HepG2 (cell line): Measurements from ENCODE around the gene RSKR. TPM values are rescaled to one million over a fixed set of nuclear protein-coding genes. Genes with fewer than 3 reads are reported as not detected.

Experiments
- CBX1 ChIP-seq: IDR thresholded peaks from one replicate; pipeline ENCODE4 v1.6.1; 2016; ENCODE audit warnings: antibody characterized with exemption, low read depth
- CENPX ChIP-seq: sonication (generic); formaldehyde crosslinking; IDR thresholded peaks from 2 replicates; pipeline ENCODE4 v1.9.0; 2021; ENCODE audit warnings: mild to moderate bottlenecking, missing genetic modification reagents, moderate library complexity
- FOSL2 ChIP-seq: sonication (generic); formaldehyde crosslinking; IDR thresholded peaks from 2 replicates; pipeline ENCODE4 v1.4.0; 2020; ENCODE audit warnings: missing genetic modification reagents
- HNF4A ChIP-seq: sonication (generic); formaldehyde crosslinking; IDR thresholded peaks from 2 replicates; pipeline ENCODE4 v1.4.0; 2020; ENCODE audit warnings: missing genetic modification reagents
- KLF12 ChIP-seq: sonication (generic); formaldehyde crosslinking; IDR thresholded peaks from 2 replicates; pipeline ENCODE4 v1.4.0; 2020; ENCODE audit warnings: missing genetic modification reagents, borderline replicate concordance
- NFKB2 ChIP-seq: sonication (generic); formaldehyde crosslinking; IDR thresholded peaks from 2 replicates; pipeline ENCODE4 v1.4.0; 2020; ENCODE audit warnings: missing genetic modification reagents, borderline replicate concordance
- RELA ChIP-seq: sonication (generic); formaldehyde crosslinking; IDR thresholded peaks from 2 replicates; pipeline ENCODE4 v1.4.0; 2020; ENCODE audit warnings: missing genetic modification reagents
- SMARCE1 ChIP-seq: fragments of 450-650 bp; IDR thresholded peaks from 2 replicates; pipeline ENCODE4 v1.6.1; 2017; ENCODE audit warnings: borderline replicate concordance
- TAF1 ChIP-seq: sonication (generic); formaldehyde crosslinking; IDR thresholded peaks from 2 replicates; pipeline ENCODE4 v1.4.0; 2020; ENCODE audit warnings: missing genetic modification reagents
- ZBTB34 ChIP-seq: sonication (generic); formaldehyde crosslinking; IDR thresholded peaks from 2 replicates; pipeline ENCODE4 v1.8.0; 2022; ENCODE audit warnings: mild to moderate bottlenecking, missing genetic modification reagents
- ZBTB8A ChIP-seq: sonication (generic); formaldehyde crosslinking; IDR thresholded peaks from 2 replicates; pipeline ENCODE4 v1.4.0; 2020; ENCODE audit warnings: mild to moderate bottlenecking, low read depth, missing genetic modification reagents, borderline replicate concordance
- ZFP36 ChIP-seq: fragments of 150-350 bp; IDR thresholded peaks from 2 replicates; pipeline ENCODE4 v1.6.1; 2018; ENCODE audit warnings: borderline replicate concordance, low read length, low read depth; ENCODE audit not compliant: partially characterized antibody
- ZHX1 ChIP-seq: sonication (generic); formaldehyde crosslinking; IDR thresholded peaks from 2 replicates; pipeline ENCODE4 v1.8.1; 2022; ENCODE audit warnings: low read depth, mild to moderate bottlenecking, missing genetic modification reagents
- ZHX2 ChIP-seq, 2 experiments: sonication (generic) in 1 of 2; formaldehyde crosslinking in 1 of 2; IDR thresholded peaks; 2 replicates each; pipeline versions ENCODE4 v1.6.1 to v1.9.0; 2014 to 2022; ENCODE audit warnings: antibody characterized with exemption in 1 of 2, borderline replicate concordance in 1 of 2, inconsistent platforms in 1 of 2, low read depth in 1 of 2, missing genetic modification reagents in 1 of 2
- ZMAT5 ChIP-seq: sonication (generic); formaldehyde crosslinking; IDR thresholded peaks from 2 replicates; pipeline ENCODE4 v1.5.0; 2020; ENCODE audit warnings: mild to moderate bottlenecking, low read depth, missing genetic modification reagents, borderline replicate concordance
- ZNF749 ChIP-seq: sonication (generic); formaldehyde crosslinking; IDR thresholded peaks from 2 replicates; pipeline ENCODE4 v1.8.0; 2022; ENCODE audit warnings: mild to moderate bottlenecking, missing genetic modification reagents, moderate library complexity, borderline replicate concordance
- ZNF841 ChIP-seq: sonication (generic); formaldehyde crosslinking; IDR thresholded peaks from 2 replicates; pipeline ENCODE4 v1.8.1; 2023; ENCODE audit warnings: missing genetic modification reagents, borderline replicate concordance
- polyA plus RNA-seq, 8 experiments: library from polyadenylated mRNA; depleted of rRNA in 3 of 8; stranded (reverse) in 7 of 8; unstranded in 1 of 8; fragments of >200 nt; fragmentation: Illumina TruSeq in 4 of 8; extraction: Trizol in 4 of 8; gene quantifications; 2 replicates each; pipeline versions ENCODE4 v1.2.1 to v1.2.3, GENCODE V29; 2011 to 2016; ENCODE audit warnings: low read depth in 4 of 8, missing spikeins in 1 of 8, mixed read lengths in 1 of 8; ENCODE audit not compliant: insufficient read depth in 1 of 8
- total RNA-seq, 5 experiments: library from RNA; depleted of rRNA; stranded (reverse); fragments of >200 nt; fragmentation: Illumina TruSeq; extraction: Trizol; gene quantifications; 2 replicates each; pipeline ENCODE4 v1.2.3, GENCODE V29; 2016; ENCODE audit warnings: low read depth in 1 of 5

The RSKR gene
- total and polyA plus RNA-seq, 2 of the 13 experiments (the other 11 are each of a cell fraction or from before 2014, with no cell fraction given) = 5.0 to 10.4 TPM

GRCh38 chr17:28644787-28645575 lies 31.0 kb upstream of the RSKR start, which contains the start of gene BLTP2 (continued):
- TF ChIP-seq ZHX2 (IDR thresholded peaks at IDR 0.05; ENCODE audit: low read depth) (no peak), ZHX2 (CRISPR knock-in tag; IDR thresholded peaks at IDR 0.05; ENCODE audit: borderline replicate concordance) (peak; percentile 5; the same call in 1 of the 2 replicates), SMARCE1 (no peak), ZFP36 (no peak), CENPX (no peak), ZNF841 (CRISPR knock-in tag) (no peak), ZBTB34 (no peak), RELA (CRISPR knock-in tag) (no peak), ZHX1 (no peak), TAF1 (CRISPR knock-in tag) (peak; percentile 75), ZBTB8A (CRISPR knock-in tag) (no peak), ZMAT5 (no peak), HNF4A (CRISPR knock-in tag) (peak; percentile 28; the same call in 1 of the 2 replicates), ZNF749 (CRISPR knock-in tag) (peak; percentile 52; the same call in 1 of the 2 replicates), NFKB2 (peak; percentile 37; the same call in 1 of the 2 replicates), CBX1 (no peak), KLF12 (peak; percentile 84; the same call in 1 of the 2 replicates), FOSL2 (CRISPR knock-in tag) (no peak; the same call in none of the 2 replicates)
